HG03520 (cell line): ENCODE results near the gene FCRLB.
"Not testable (repeated sequence)": the region's sequence is repeated elsewhere in the genome, so short reads cannot be mapped to it uniquely, and the experiment has no call there.

Source experiments
- ATAC-seq: cut with Tn5 transposase; IDR thresholded peaks from one replicate; pipeline ENCODE4 v1.9.1; 2021; ENCODE audit warnings: mild to moderate bottlenecking, moderate library complexity; ENCODE audit not compliant: unreplicated experiment

Gene FCRLB

GRCh38 chr1:161719325-161719611, 2.1 kb upstream of the FCRLB start:
- ATAC-seq: no peak

GRCh38 chr1:161720422-161720821, 922 bp upstream of the FCRLB start:
- no peak for ATAC-seq

GRCh38 chr1:161721738-161722343, 497 bp downstream of the FCRLB start:
- ATAC-seq: no peak

- ATAC-seq: no peak
These were observed 1.1 kb downstream of the FCRLB start for GRCh38 chr1:161722406-161722805.

GRCh38 chr1:161723459-161724141, 2.3 kb downstream of the FCRLB start:
- ATAC-seq: no peak

- not testable (repeated sequence) for ATAC-seq
These were observed 4.0 kb downstream of the FCRLB start for GRCh38 chr1:161725258-161725907.

- no peak for ATAC-seq
These were observed 4.6 kb downstream of the FCRLB start for GRCh38 chr1:161725908-161726472.

- ATAC-seq: no peak
These were observed 5.3 kb downstream of the FCRLB start for GRCh38 chr1:161726473-161727255.

GRCh38 chr1:161727256-161727924, 6.0 kb downstream of the FCRLB start:
- no peak for ATAC-seq

GRCh38 chr1:161728376-161729226, 7.3 kb downstream of the FCRLB start:
- ATAC-seq: no peak

GRCh38 chr1:161730050-161730564, 8.8 kb downstream of the FCRLB start:
- ATAC-seq: no peak

GRCh38 chr1:161731241-161731640, 9.9 kb downstream of the FCRLB start:
- ATAC-seq: no peak

- no peak for ATAC-seq
These were observed 10.8 kb downstream of the FCRLB start for GRCh38 chr1:161731981-161732718.

GRCh38 chr1:161733526-161733925, 12.2 kb downstream of the FCRLB start:
- ATAC-seq: no peak

- no peak for ATAC-seq
These were observed 14.5 kb downstream of the FCRLB start for GRCh38 chr1:161735837-161736236.

GRCh38 chr1:161736335-161736969, 15.1 kb downstream of the FCRLB start:
- no peak for ATAC-seq

- no peak for ATAC-seq
These were observed 16.3 kb downstream of the FCRLB start for GRCh38 chr1:161737625-161738024.

GRCh38 chr1:161738627-161739287, 17.4 kb downstream of the FCRLB start:
- ATAC-seq: peak; percentile 49
